A549 (cell line): ENCODE data around the gene NID1. TPM values are rescaled to one million over a fixed set of nuclear protein-coding genes. Genes with fewer than 3 reads are reported as not detected.

Source experiments
- ATAC-seq, 2 experiments: fragments of 200-7000 bp in 1 of 2; fragments of >200 bp in 1 of 2; cut with Nextera tagmentation in 1 of 2; cut with Tn5 transposase in 1 of 2; 3 replicates each; pipeline versions ENCODE4 v1.8.0 to v1.9.1; 2018 to 2020; ENCODE audit warnings: mild to moderate bottlenecking in 1 of 2, moderate library complexity in 1 of 2
- CTCF ChIA-PET: fragments of 300-600 bp; sonication (Branson Sonifier 250); formaldehyde crosslinking; extraction: SDS; loops from one replicate; lab custom pipeline; 2021; ENCODE audit warnings: antibody characterized with exemption, inconsistent platforms; lab: Yijun Ruan, JAX
- POLR2A ChIA-PET: fragments of 350-600 bp; formaldehyde crosslinking; extraction: SDS; loops from one replicate; lab custom pipeline; 2021; ENCODE audit warnings: antibody characterized with exemption, inconsistent platforms; lab: Yijun Ruan, JAX
- DNase-seq, 2 experiments: peaks; one replicate each; pipeline versions ENCODE4 v3.0.0 to v3.0.0-alpha.2; 2011 to 2016; ENCODE audit warnings: low read depth in 1 of 2, low spot score in 1 of 2
- FAIRE-seq: peaks from 2 replicates; lab custom pipeline; 2011; peaks lifted over from hg19 to GRCh38; lab: Jason Lieb, UNC
- H3K27ac ChIP-seq, 2 experiments: fragments of >200 bp; sonication (Bioruptor Twin); formaldehyde crosslinking; 3 replicates each; pipeline ENCODE4 v1.5.1; 2016 to 2017
- H3K4me1 ChIP-seq: fragments of >200 bp; sonication (Bioruptor Twin); formaldehyde crosslinking; 3 replicates; pipeline ENCODE4 v1.6.1; 2016
- H3K4me2 ChIP-seq: fragments of >200 bp; sonication (Bioruptor Twin); formaldehyde crosslinking; 3 replicates; pipeline ENCODE4 v1.6.1; 2016
- H3K4me3 ChIP-seq: fragments of >200 bp; sonication (Bioruptor Twin); formaldehyde crosslinking; 3 replicates; pipeline ENCODE4 v1.5.1; 2016
- H3K9me3 ChIP-seq: fragments of >200 bp; sonication (Bioruptor Twin); formaldehyde crosslinking; 3 replicates; pipeline ENCODE4 v1.6.1; 2016
- CBX8 ChIP-seq: fragments of 200-600 bp; sonication (generic); IDR thresholded peaks from 2 replicates; pipeline ENCODE4 v1.6.1; 2016
- CEBPB ChIP-seq, 2 experiments: fragments of >200 bp in 1 of 2; sonication (Bioruptor Twin) in 1 of 2; formaldehyde crosslinking in 1 of 2; IDR thresholded peaks; 2 replicates each; pipeline ENCODE4 v1.6.1; 2012 to 2016
- CHD4 ChIP-seq: fragments of 200-600 bp; sonication (generic); IDR thresholded peaks from 2 replicates; pipeline ENCODE4 v1.6.1; 2016; ENCODE audit warnings: antibody characterized with exemption, mild to moderate bottlenecking, borderline replicate concordance
- CTCF ChIP-seq: fragments of >200 bp; sonication (Bioruptor Twin); formaldehyde crosslinking; IDR thresholded peaks from 3 replicates; pipeline ENCODE4 v1.5.1; 2016
- FOSB ChIP-seq: fragments of 250-450 bp; sonication (Bioruptor Pico); IDR thresholded peaks from 2 replicates; pipeline ENCODE4 v1.5.0; 2020; ENCODE audit warnings: mild to moderate bottlenecking, moderate library complexity
- GATA3 ChIP-seq: IDR thresholded peaks from 2 replicates; pipeline ENCODE4 v1.6.1; 2012; ENCODE audit warnings: borderline replicate concordance
- HES2 ChIP-seq: fragments of >200 bp; sonication (Bioruptor Twin); formaldehyde crosslinking; IDR thresholded peaks from 2 replicates; pipeline ENCODE4 v1.6.1; 2016
- KDM5A ChIP-seq: fragments of 200-600 bp; sonication (generic); IDR thresholded peaks from 2 replicates; pipeline ENCODE4 v1.6.1; 2016; ENCODE audit warnings: antibody characterized with exemption, mild to moderate bottlenecking
- MAX ChIP-seq: IDR thresholded peaks from 2 replicates; pipeline ENCODE4 v1.6.1; 2012
- NPAS2 ChIP-seq: fragments of 250-450 bp; sonication (Bioruptor Pico); IDR thresholded peaks from 2 replicates; pipeline ENCODE4 v1.8.0; 2022; ENCODE audit warnings: mild to moderate bottlenecking, moderate library complexity, borderline replicate concordance
- POLR2A ChIP-seq: IDR thresholded peaks from 2 replicates; pipeline ENCODE4 v1.6.1; 2012; ENCODE audit warnings: mild to moderate bottlenecking, low read length
- RAD21 ChIP-seq, 2 experiments: fragments of >200 bp in 1 of 2; sonication (Bioruptor Twin) in 1 of 2; formaldehyde crosslinking in 1 of 2; IDR thresholded peaks in 1 of 2; conservative IDR thresholded peaks in 1 of 2; 2 replicates in 1 of 2; 3 replicates in 1 of 2; pipeline ENCODE4 v1.6.1; 2012 to 2018; ENCODE audit warnings: inconsistent platforms in 1 of 2
- SMC3 ChIP-seq: fragments of >200 bp; sonication (Bioruptor Twin); formaldehyde crosslinking; IDR thresholded peaks from 3 replicates; pipeline ENCODE4 v1.6.1; 2018; ENCODE audit warnings: inconsistent platforms
- SREBF2 ChIP-seq: fragments of 450-650 bp; IDR thresholded peaks from 2 replicates; pipeline ENCODE4 v1.6.1; 2014; ENCODE audit warnings: mild to moderate bottlenecking, moderate library complexity
- TFCP2L1 ChIP-seq: fragments of 250-450 bp; sonication (Bioruptor Pico); IDR thresholded peaks from 2 replicates; pipeline ENCODE4 v1.5.0; 2021; ENCODE audit warnings: mild to moderate bottlenecking
- TP53 ChIP-seq: fragments of 250-450 bp; sonication (Bioruptor Pico); IDR thresholded peaks from 2 replicates; pipeline ENCODE4 v1.5.0; 2021; ENCODE audit warnings: mild to moderate bottlenecking, moderate library complexity
- USF2 ChIP-seq: fragments of 450-650 bp; IDR thresholded peaks from 2 replicates; pipeline ENCODE4 v1.6.1; 2014; ENCODE audit warnings: antibody characterized with exemption
- ZFP36 ChIP-seq: fragments of 450-650 bp; IDR thresholded peaks from 2 replicates; pipeline ENCODE4 v1.6.1; 2014; ENCODE audit warnings: borderline replicate concordance; ENCODE audit not compliant: partially characterized antibody
- ZSCAN20 ChIP-seq: fragments of 250-450 bp; sonication (Bioruptor Pico); IDR thresholded peaks from 2 replicates; pipeline ENCODE4 v1.8.0; 2022; ENCODE audit warnings: mild to moderate bottlenecking, moderate library complexity
- WGBS: methylation state at CpG from one replicate; pipeline ENCODE4 v1.1.6; 2017; ENCODE audit errors: missing lambda C conversion rate; 5-methylcytosine and 5-hydroxymethylcytosine counted together
- polyA plus RNA-seq, 4 experiments: library from polyadenylated mRNA; depleted of rRNA in 3 of 4; stranded (reverse); fragments of >200 nt; fragmentation: RNase III in 1 of 4; extraction: RNeasy Plus Mini Kit Qiagen cat#74134 plus additional on column Dnase treatment in 1 of 4; gene quantifications; 2 replicates in 3 of 4; 3 replicates in 1 of 4; pipeline ENCODE4 v1.2.3, GENCODE V29; 2011 to 2017

The NID1 gene
- polyA plus RNA-seq, 2 of the 4 experiments (the other 2 are of a cell fraction): 6.8 to 10.5 TPM

- ChIA-PET POLR2A (no interaction called here), CTCF (interaction anchor here (1.0 to 2.2 kb wide), 4 partner anchors 10 to 354 kb away, joined by 3 to 17 read pairs (median 5); no protein-coding TSS in a partner anchor)
- ATAC-seq (no peak), DNase-seq (no peak), FAIRE-seq (no peak)
- 0 out of 3 replicates have a peak, but pooled peaks cover 8% of the 10 kb centered on the region for H3K4me1 ChIP-seq
- no peak overlapping the region for H3K4me3 ChIP-seq
- H3K27ac ChIP-seq: no peak overlapping the region
- TF ChIP-seq CEBPB (IDR thresholded peaks at IDR 0.05) (no peak), CTCF (no peak)
- 81% methylated on average over 4 of the region's 4 CpGs for WGBS
- no peak overlapping the region for H3K4me2 ChIP-seq
- no peaks in the 10 kb centered on the region for H3K9me3 ChIP-seq
Measured at GRCh38 chr1:235951661-235952060, 113.2 kb downstream of the NID1 start.

- FAIRE-seq (no peak), ATAC-seq (no peak), DNase-seq (no peak)
- no peak overlapping the region for H3K4me2 ChIP-seq
- H3K4me3 ChIP-seq: no peak overlapping the region
- H3K9me3 ChIP-seq: no peaks in the 10 kb centered on the region
- TF ChIP-seq SREBF2: no peak
- TF ChIP-seq TP53 (CRISPR knock-in tag): no peak
- TF ChIP-seq CHD4: no peak
- no peak for TF ChIP-seq MAX
- TF ChIP-seq CBX8: no peak
- TF ChIP-seq USF2: no peak
- no peak for TF ChIP-seq POLR2A
- no peak for TF ChIP-seq SMC3
- no peak for TF ChIP-seq ZSCAN20
- no peak for TF ChIP-seq TFCP2L1 (CRISPR knock-in tag)
- TF ChIP-seq FOSB (CRISPR knock-in tag): no peak
- TF ChIP-seq NPAS2: no peak
- ChIA-PET POLR2A (no interaction called here), CTCF (interaction anchor here (1.4 to 7.3 kb wide), 3 partner anchors 22 to 437 kb away, joined by 4 to 53 read pairs (median 17); partner anchors contain the start of gene LYST)
- H3K4me1 ChIP-seq: 0 out of 3 replicates have a peak, but pooled peaks cover 8% of the 10 kb centered on the region
- H3K27ac ChIP-seq: no peak overlapping the region
- WGBS: 90% methylated on average over 10 of the region's 10 CpGs
Measured at GRCh38 chr1:235950318-235950717, 114.6 kb downstream of the NID1 start.

GRCh38 chr1:235948774-235949427, 116.0 kb downstream of the NID1 start:
- Histone ChIP-seq H3K27ac (no peak overlapping the region), H3K4me2 (no peak overlapping the region), H3K9me3 (no peaks in the 10 kb centered on the region), H3K4me3 (no peak overlapping the region), H3K4me1 (0 out of 3 replicates have a peak, but pooled peaks cover 2% of the 10 kb centered on the region)
- ChIA-PET POLR2A (no interaction called here), CTCF (interaction anchor here (0.9 to 7.3 kb wide), 4 partner anchors 9 to 83 kb away, joined by 3 to 53 read pairs (median 13); partner anchors contain the start of gene LYST)
- no peak for ATAC-seq
- WGBS: 81% methylated on average over 4 of the region's 4 CpGs
- TF ChIP-seq SREBF2 (no peak), KDM5A (no peak), HES2 (no peak), ZFP36 (no peak), RAD21 (conservative IDR thresholded peaks at IDR 0.05 in 1 of 2, IDR thresholded peaks at IDR 0.05 in 1 of 2) (no peak), GATA3 (no peak), CHD4 (no peak)
- TF ChIP-seq, all 56 proteins: peak for 0
- FAIRE-seq (no peak), DNase-seq (no peak)
